NCI-H446 treated with DMSO at 0.1 percent for 48 hours (cell line): ENCODE data around the gene RERE.
A peak's percentile ranks its signal among the peaks of the same experiment; 100 is the strongest.

ENCODE experiments used
- DNase-seq: peaks from one replicate; lab custom pipeline; 2025; lab: John Stamatoyannopoulos, UW

Gene RERE

GRCh38 chr1:8817412-8818324 is at the start of gene RERE:
RERE (minus strand) TSS chr1:8817640.
- DNase-seq: peak; percentile 93

- no peak for DNase-seq
Measured at GRCh38 chr1:8866792-8867415, 49.5 kb upstream of the RERE start.

GRCh38 chr1:8866173-8866791 is 48.8 kb upstream of the RERE start:
- DNase-seq: no peak

DNA sequence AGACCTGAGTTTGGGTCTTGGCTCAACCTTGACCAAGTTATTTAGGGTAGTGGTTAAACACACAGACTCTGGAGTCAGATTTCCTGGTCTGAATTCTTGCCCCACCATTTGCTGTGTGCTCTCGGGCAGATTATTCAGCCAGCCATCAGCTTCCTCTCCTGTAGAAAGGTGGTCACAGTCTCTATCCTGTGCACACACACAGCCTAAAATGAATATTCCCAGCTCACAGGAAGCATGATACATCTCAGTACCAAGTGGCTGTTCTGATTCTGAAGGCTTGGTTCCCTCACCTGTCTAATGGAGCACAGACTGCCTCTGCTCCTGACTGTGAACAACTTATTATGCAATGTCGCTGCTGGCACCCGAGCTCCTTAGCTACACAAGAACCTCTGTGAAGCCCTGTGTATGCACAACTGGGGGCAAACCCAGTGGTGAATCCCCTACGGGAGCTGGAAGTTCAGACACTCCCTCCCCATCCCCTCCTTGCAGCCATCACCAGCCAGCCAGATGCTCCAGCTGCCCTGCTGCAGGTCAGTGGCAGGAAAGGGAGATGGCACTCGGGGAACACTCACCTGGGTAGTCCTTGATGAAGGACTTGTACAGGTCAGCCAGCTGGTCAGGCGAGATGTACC is 47.4 kb upstream of the RERE start:
- DNase-seq: no peak

- no peak for DNase-seq
Measured at GRCh38 chr1:8863794-8864233, 46.4 kb upstream of the RERE start.

GRCh38 chr1:8863138-8863537 is 45.7 kb upstream of the RERE start:
- DNase-seq: no peak

GRCh38 chr1:8862528-8862927 is 45.1 kb upstream of the RERE start:
- no peak for DNase-seq

GRCh38 chr1:8860738-8861516 is 43.5 kb upstream of the RERE start:
- DNase-seq: no peak

DNA sequence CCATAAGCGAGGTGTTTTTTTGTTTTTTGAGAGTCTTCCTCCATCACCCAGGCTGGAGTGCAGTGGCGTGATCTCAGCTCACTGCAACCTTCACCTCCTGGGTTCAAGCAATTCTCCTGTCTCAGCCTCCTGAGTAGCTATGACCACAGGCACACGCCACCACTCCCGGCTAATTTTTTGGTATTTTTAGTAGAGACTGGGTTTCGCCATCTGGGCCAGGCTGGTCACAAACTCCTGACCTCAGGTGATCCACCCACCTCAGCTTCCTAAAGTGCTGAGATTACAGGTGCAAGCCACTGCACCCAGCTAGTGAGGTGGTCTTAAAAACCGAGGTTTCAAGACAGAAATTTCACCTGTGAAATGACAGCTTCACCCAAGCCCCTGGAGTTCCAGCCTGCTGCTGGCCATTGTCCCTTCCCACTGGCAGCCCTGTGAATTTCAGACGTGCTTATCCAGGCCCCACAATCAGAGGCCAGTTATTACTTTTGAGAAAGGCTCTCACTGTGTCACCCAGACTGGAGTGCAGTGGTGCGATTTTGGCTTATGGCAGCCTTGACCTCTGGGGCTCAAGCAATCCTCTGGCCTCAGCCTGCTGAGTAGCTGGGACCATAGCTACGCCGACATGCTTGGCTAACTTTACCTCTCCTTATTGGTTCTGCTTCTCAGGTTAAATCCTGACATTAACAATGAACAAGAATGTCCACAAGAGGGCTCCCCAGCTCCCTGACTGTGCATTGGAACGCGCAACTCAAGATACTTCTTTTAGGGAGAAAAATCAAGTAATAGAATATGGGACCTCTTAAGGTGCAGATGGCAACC is 41.7 kb upstream of the RERE start:
- DNase-seq: peak; percentile 48

DNA sequence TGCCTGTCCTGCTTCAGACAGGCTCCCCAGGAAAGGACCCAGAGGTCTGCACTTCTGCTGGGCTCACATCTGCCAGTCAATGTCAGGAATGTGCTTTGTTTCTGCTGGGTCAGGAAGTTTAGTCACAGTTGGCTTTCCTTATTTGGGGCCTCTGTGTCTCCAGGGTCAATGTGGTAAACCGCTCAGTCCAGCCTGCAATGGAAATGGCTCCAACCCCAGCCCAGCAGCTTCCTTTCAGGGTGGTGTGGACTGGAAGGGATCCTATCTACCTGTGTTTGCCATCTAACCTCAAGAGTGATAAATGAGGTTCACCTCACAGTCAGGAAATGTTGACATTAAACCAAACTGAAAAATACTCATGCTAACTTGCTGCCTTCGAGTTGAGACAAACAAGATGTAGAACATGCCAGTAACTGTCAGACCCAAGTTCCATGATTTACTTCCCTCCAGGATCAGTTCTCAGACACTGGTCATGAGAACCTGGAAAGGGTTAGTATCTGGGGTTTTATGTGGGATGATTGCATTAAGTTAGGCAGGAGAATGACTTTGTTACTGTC is 40.8 kb upstream of the RERE start:
- DNase-seq: no peak

- no peak for DNase-seq
Measured at GRCh38 chr1:8856689-8857412, 39.4 kb upstream of the RERE start.

DNA sequence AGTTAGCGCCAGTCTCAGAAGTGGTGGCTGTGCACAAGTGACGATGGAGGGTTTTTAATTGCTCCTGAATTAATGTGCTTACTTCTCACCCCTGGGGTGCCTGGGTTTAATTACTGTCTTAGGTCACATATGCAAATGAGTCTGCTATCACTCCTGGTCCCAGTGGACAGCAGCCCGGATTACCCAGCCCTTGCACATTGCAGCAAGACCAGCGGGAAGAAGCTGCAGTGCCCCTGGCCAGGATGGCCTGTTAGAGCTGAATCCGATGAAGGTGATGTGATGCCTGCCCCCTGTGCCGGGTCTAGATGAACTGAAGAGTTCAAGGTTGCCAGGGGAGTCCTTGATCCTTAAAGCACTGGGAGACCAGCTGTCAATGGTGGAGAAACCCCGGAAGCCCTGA is 36.8 kb upstream of the RERE start:
- DNase-seq: no peak

DNA sequence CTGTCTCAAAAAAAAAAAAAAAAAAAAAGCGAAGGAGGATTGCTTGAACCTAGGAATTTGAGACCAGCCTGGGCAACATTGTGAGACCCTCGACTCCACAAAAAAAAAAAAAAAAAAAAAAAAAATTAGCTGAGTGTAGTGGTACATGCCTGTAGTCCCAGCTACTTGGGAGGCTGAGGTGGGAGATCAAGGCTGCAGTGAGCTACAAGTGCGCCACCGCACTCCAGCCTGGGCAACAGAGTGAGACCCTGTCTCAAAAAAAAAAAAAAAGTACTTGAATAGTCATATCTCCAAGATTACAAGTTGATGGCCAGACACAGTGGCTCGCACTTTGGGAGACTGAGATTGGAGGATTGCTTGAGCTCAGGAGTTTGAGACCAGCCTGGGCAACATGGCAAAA is 33.6 kb upstream of the RERE start:
- no peak for DNase-seq

- peak; percentile 95 for DNase-seq
Measured at GRCh38 chr1:8848663-8849386, 31.4 kb upstream of the RERE start.

GRCh38 chr1:8847990-8848389 is 30.6 kb upstream of the RERE start:
- no peak for DNase-seq

DNA sequence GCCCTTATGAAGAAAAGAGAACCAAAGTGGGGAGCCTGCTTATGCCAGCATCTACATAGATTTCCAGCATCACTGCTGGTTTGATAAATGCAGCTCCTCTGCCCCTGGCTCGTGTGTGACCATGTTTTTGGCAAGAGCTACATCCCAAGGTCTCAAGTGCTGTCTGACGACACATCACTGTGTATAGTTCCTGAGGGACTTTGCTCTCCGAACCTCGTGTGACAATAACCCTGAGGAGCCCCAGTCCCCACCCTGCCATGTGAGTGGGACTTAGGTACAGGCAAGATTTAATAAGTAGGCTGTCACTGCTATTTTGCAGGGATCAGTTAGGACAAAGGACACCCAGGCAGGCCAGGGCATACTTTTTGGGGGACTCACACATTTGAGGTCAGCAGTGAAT is 28.8 kb upstream of the RERE start:
- no peak for DNase-seq

DNA sequence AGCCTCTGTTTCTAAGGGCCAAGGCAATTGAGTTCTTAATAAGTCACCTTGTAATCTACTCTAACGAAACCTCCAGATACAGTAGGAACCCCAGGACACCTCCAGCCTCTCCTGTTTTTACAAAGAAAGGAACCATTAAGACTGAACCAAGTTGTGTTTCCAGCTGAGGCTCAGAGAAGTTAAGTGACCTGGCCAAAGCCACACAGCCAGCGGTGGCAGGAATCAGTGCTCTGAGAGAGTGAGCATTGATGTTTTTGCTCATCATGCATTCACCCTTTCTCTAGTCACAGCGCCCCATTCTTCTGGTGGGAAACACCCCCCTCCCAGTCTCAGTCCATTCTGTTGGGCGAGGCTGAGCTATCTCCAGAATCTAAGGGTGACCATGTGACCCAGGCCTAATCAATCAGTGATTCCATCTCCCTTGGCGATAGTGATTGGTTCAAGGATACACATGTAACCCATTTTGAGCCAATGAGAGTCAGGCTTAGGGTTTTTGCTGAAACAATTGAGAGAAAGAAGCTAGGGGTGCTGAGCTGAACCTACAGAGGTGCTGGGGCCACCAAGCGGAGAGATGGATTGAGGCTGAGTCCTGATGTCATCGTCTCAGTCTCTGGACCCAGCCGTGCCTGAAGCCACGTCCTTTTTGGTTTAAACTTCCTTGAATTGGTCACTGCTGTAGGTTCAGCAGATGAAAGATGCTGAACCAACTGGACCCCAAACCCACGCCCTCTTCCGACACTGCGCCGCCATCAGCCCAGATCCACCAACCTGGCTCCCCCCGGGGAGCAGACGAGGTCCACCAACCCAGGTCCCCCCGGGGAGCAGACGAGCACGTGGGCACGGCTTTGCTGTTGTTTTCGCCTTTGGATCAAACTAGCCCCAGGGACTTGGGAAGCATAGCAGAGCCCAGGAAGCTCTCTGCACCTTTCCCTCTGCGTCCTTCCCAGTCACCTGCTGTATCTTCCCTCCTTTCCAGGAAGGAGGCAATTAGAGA is 28.0 kb upstream of the RERE start:
- no peak for DNase-seq

- DNase-seq: peak; percentile 66
Measured at GRCh38 chr1:8844501-8845006, 27.1 kb upstream of the RERE start.
